A549 (cell line): ENCODE measurements around the gene ARHGAP10. TPM values are rescaled to one million over a fixed set of nuclear protein-coding genes. Genes with fewer than 3 reads are reported as not detected.

Source experiments
- ATAC-seq, 2 experiments: fragments of 200-7000 bp in 1 of 2; fragments of >200 bp in 1 of 2; cut with Nextera tagmentation in 1 of 2; cut with Tn5 transposase in 1 of 2; 3 replicates each; pipeline versions ENCODE4 v1.8.0 to v1.9.1; 2018 to 2020; ENCODE audit warnings: mild to moderate bottlenecking in 1 of 2, moderate library complexity in 1 of 2
- CTCF ChIA-PET: fragments of 300-600 bp; sonication (Branson Sonifier 250); formaldehyde crosslinking; extraction: SDS; loops from one replicate; lab custom pipeline; 2021; ENCODE audit warnings: antibody characterized with exemption, inconsistent platforms; lab: Yijun Ruan, JAX
- POLR2A ChIA-PET: fragments of 350-600 bp; formaldehyde crosslinking; extraction: SDS; loops from one replicate; lab custom pipeline; 2021; ENCODE audit warnings: antibody characterized with exemption, inconsistent platforms; lab: Yijun Ruan, JAX
- DNase-seq, 2 experiments: peaks; one replicate each; pipeline versions ENCODE4 v3.0.0 to v3.0.0-alpha.2; 2011 to 2016; ENCODE audit warnings: low read depth in 1 of 2, low spot score in 1 of 2
- FAIRE-seq: peaks from 2 replicates; lab custom pipeline; 2011; peaks lifted over from hg19 to GRCh38; lab: Jason Lieb, UNC
- H3K27ac ChIP-seq, 2 experiments: fragments of >200 bp; sonication (Bioruptor Twin); formaldehyde crosslinking; 3 replicates each; pipeline ENCODE4 v1.5.1; 2016 to 2017
- H3K4me1 ChIP-seq: fragments of >200 bp; sonication (Bioruptor Twin); formaldehyde crosslinking; 3 replicates; pipeline ENCODE4 v1.6.1; 2016
- H3K4me2 ChIP-seq: fragments of >200 bp; sonication (Bioruptor Twin); formaldehyde crosslinking; 3 replicates; pipeline ENCODE4 v1.6.1; 2016
- H3K4me3 ChIP-seq: fragments of >200 bp; sonication (Bioruptor Twin); formaldehyde crosslinking; 3 replicates; pipeline ENCODE4 v1.5.1; 2016
- H3K9me3 ChIP-seq: fragments of >200 bp; sonication (Bioruptor Twin); formaldehyde crosslinking; 3 replicates; pipeline ENCODE4 v1.6.1; 2016
- CEBPB ChIP-seq, 2 experiments: fragments of >200 bp in 1 of 2; sonication (Bioruptor Twin) in 1 of 2; formaldehyde crosslinking in 1 of 2; IDR thresholded peaks; 2 replicates each; pipeline ENCODE4 v1.6.1; 2012 to 2016
- CHD2 ChIP-seq: fragments of 150-350 bp; IDR thresholded peaks from 2 replicates; pipeline ENCODE4 v1.6.1; 2014; ENCODE audit warnings: low read length; ENCODE audit not compliant: partially characterized antibody
- CHD4 ChIP-seq: fragments of 200-600 bp; sonication (generic); IDR thresholded peaks from 2 replicates; pipeline ENCODE4 v1.6.1; 2016; ENCODE audit warnings: antibody characterized with exemption, mild to moderate bottlenecking, borderline replicate concordance
- EHF ChIP-seq: fragments of 250-450 bp; sonication (Bioruptor Pico); IDR thresholded peaks from 2 replicates; pipeline ENCODE4 v1.5.0; 2020; ENCODE audit warnings: mild to moderate bottlenecking
- EP300 ChIP-seq, 2 experiments: fragments of >200 bp; sonication (Bioruptor Twin); formaldehyde crosslinking; IDR thresholded peaks; 2 replicates in 1 of 2; 3 replicates in 1 of 2; pipeline ENCODE4 v1.6.1; 2016 to 2017
- FOSB ChIP-seq: fragments of 250-450 bp; sonication (Bioruptor Pico); IDR thresholded peaks from 2 replicates; pipeline ENCODE4 v1.5.0; 2020; ENCODE audit warnings: mild to moderate bottlenecking, moderate library complexity
- FOSL2 ChIP-seq, 2 experiments: fragments of 450-650 bp in 1 of 2; fragments of >200 bp in 1 of 2; sonication (Bioruptor Twin) in 1 of 2; formaldehyde crosslinking; IDR thresholded peaks; 2 replicates each; pipeline versions ENCODE4 v1.5.0 to v1.6.1; 2016 to 2020; ENCODE audit warnings: mild to moderate bottlenecking in 1 of 2, moderate library complexity in 1 of 2
- FOXS1 ChIP-seq: fragments of 250-450 bp; sonication (Bioruptor Pico); IDR thresholded peaks from 2 replicates; pipeline ENCODE4 v1.5.0; 2020; ENCODE audit warnings: mild to moderate bottlenecking, moderate library complexity
- HDAC2 ChIP-seq: fragments of 200-600 bp; sonication (generic); IDR thresholded peaks from 2 replicates; pipeline ENCODE4 v1.6.1; 2016
- HEYL ChIP-seq: fragments of 250-450 bp; sonication (Bioruptor Pico); IDR thresholded peaks from 2 replicates; pipeline ENCODE4 v1.8.0; 2021; ENCODE audit warnings: mild to moderate bottlenecking, moderate library complexity
- HOXA7 ChIP-seq: fragments of 250-450 bp; sonication (Bioruptor Pico); IDR thresholded peaks from 2 replicates; pipeline ENCODE4 v1.5.0; 2020; ENCODE audit warnings: mild to moderate bottlenecking, moderate library complexity
- HOXB5 ChIP-seq: fragments of 250-450 bp; sonication (Bioruptor Pico); IDR thresholded peaks from 2 replicates; pipeline ENCODE4 v1.5.0; 2020; ENCODE audit warnings: mild to moderate bottlenecking, moderate library complexity
- JUNB ChIP-seq: fragments of >200 bp; sonication (Bioruptor Twin); formaldehyde crosslinking; IDR thresholded peaks from 2 replicates; pipeline ENCODE4 v1.6.1; 2016
- KDM1A ChIP-seq: fragments of 200-600 bp; sonication (generic); IDR thresholded peaks from 2 replicates; pipeline ENCODE4 v1.6.1; 2016; ENCODE audit warnings: low read depth, mild to moderate bottlenecking
- MYC ChIP-seq: IDR thresholded peaks from 2 replicates; pipeline ENCODE4 v1.6.1; 2012; ENCODE audit warnings: mild to moderate bottlenecking, inconsistent platforms, low read length, improper control_type of control experiment, borderline replicate concordance
- NFE2L2 ChIP-seq: fragments of 150-350 bp; conservative IDR thresholded peaks from 2 replicates; pipeline ENCODE4 v1.6.1; 2014; ENCODE audit warnings: low read length
- NPAS2 ChIP-seq: fragments of 250-450 bp; sonication (Bioruptor Pico); IDR thresholded peaks from 2 replicates; pipeline ENCODE4 v1.8.0; 2022; ENCODE audit warnings: mild to moderate bottlenecking, moderate library complexity, borderline replicate concordance
- NR3C1 ChIP-seq: fragments of >200 bp; sonication (Bioruptor Twin); formaldehyde crosslinking; IDR thresholded peaks from 3 replicates; pipeline ENCODE4 v1.6.1; 2017
- PHF8 ChIP-seq: fragments of 200-600 bp; sonication (generic); IDR thresholded peaks from 2 replicates; pipeline ENCODE4 v1.6.1; 2016; ENCODE audit warnings: low read depth, mild to moderate bottlenecking, antibody characterized with exemption, moderate library complexity, borderline replicate concordance
- POLR2A ChIP-seq: IDR thresholded peaks from 2 replicates; pipeline ENCODE4 v1.6.1; 2012; ENCODE audit warnings: mild to moderate bottlenecking, low read length
- POLR2AphosphoS2 ChIP-seq: conservative IDR thresholded peaks from 2 replicates; pipeline ENCODE4 v1.6.1; 2012; ENCODE audit warnings: low read length, improper control_type of control experiment, inconsistent platforms
- RARB ChIP-seq: fragments of 250-450 bp; sonication (Bioruptor Pico); IDR thresholded peaks from 2 replicates; pipeline ENCODE4 v1.8.0; 2021; ENCODE audit warnings: mild to moderate bottlenecking, moderate library complexity
- RCOR1 ChIP-seq: fragments of 150-350 bp; IDR thresholded peaks from 2 replicates; pipeline ENCODE4 v1.6.1; 2014; ENCODE audit warnings: antibody characterized with exemption, low read length, low read depth
- RFX5 ChIP-seq: fragments of 450-650 bp; IDR thresholded peaks from 2 replicates; pipeline ENCODE4 v1.7.1; 2014; ENCODE audit warnings: antibody characterized with exemption, mild to moderate bottlenecking, moderate library complexity
- RNF2 ChIP-seq: fragments of 200-600 bp; sonication (generic); IDR thresholded peaks from 2 replicates; pipeline ENCODE4 v1.6.1; 2016; ENCODE audit warnings: low read depth, mild to moderate bottlenecking, antibody characterized with exemption, moderate library complexity, borderline replicate concordance
- SMC3 ChIP-seq: fragments of >200 bp; sonication (Bioruptor Twin); formaldehyde crosslinking; IDR thresholded peaks from 3 replicates; pipeline ENCODE4 v1.6.1; 2018; ENCODE audit warnings: inconsistent platforms
- ZFP36 ChIP-seq: fragments of 450-650 bp; IDR thresholded peaks from 2 replicates; pipeline ENCODE4 v1.6.1; 2014; ENCODE audit warnings: borderline replicate concordance; ENCODE audit not compliant: partially characterized antibody
- ZNF302 ChIP-seq: fragments of 250-450 bp; sonication (Bioruptor Pico); IDR thresholded peaks from 2 replicates; pipeline ENCODE4 v1.9.0; 2021; ENCODE audit warnings: inconsistent platforms, mild to moderate bottlenecking, moderate library complexity
- WGBS: methylation state at CpG from one replicate; pipeline ENCODE4 v1.1.6; 2017; ENCODE audit errors: missing lambda C conversion rate; 5-methylcytosine and 5-hydroxymethylcytosine counted together
- polyA plus RNA-seq, 4 experiments: library from polyadenylated mRNA; depleted of rRNA in 3 of 4; stranded (reverse); fragments of >200 nt; fragmentation: RNase III in 1 of 4; extraction: RNeasy Plus Mini Kit Qiagen cat#74134 plus additional on column Dnase treatment in 1 of 4; gene quantifications; 2 replicates in 3 of 4; 3 replicates in 1 of 4; pipeline ENCODE4 v1.2.3, GENCODE V29; 2011 to 2017
- TF ChIP-seq, protein P1 (sequence below): fragments of 250-450 bp; sonication (Bioruptor Pico); IDR thresholded peaks from 2 replicates; pipeline ENCODE4 v1.5.0; 2020; ENCODE audit warnings: low read depth, mild to moderate bottlenecking, moderate library complexity
- TF ChIP-seq, protein P2 (sequence below): fragments of 150-350 bp; IDR thresholded peaks from 2 replicates; pipeline ENCODE4 v1.6.1; 2014; ENCODE audit warnings: low read depth, mild to moderate bottlenecking, low read length
- TF ChIP-seq, protein P3 (sequence below): fragments of >200 bp; sonication (Bioruptor Twin); formaldehyde crosslinking; IDR thresholded peaks from 2 replicates; pipeline ENCODE4 v1.6.1; 2016
- TF ChIP-seq, protein P4 (sequence below): IDR thresholded peaks from 2 replicates; pipeline ENCODE4 v1.6.1; 2012; ENCODE audit warnings: low read depth, borderline replicate concordance
- TF ChIP-seq, protein P5 (sequence below): fragments of 450-650 bp; IDR thresholded peaks from 2 replicates; pipeline ENCODE4 v1.6.1; 2014; ENCODE audit warnings: antibody characterized with exemption

Gene ARHGAP10
- polyA plus RNA-seq, 2 of the 4 experiments (the other 2 are of a cell fraction) = 7.0 to 7.2 TPM

DNA sequence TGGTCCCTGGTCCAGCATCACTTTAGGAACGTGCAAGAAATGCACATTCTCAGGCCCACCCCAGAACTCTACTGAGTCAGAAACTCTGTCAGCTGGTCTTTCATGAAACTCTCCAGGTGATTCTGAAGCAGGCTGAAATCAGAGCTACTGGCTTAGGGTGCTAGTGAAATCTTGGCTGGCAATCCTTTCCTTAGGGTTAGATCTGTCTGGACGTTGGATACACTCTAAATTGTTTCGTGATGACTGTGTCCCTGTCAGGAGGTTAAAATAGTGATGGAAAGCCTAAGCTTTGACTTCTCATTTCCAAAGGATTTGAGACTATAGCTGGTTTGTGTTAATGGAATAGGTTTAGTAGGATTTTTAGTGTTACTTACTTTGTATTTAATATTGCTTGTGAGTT, 99.1 kb downstream of the ARHGAP10 start:
- POLR2A ChIA-PET = no interaction called here
- 55% methylated on average over 3 of the region's 3 CpGs for WGBS
- TF ChIP-seq, protein P1, sequence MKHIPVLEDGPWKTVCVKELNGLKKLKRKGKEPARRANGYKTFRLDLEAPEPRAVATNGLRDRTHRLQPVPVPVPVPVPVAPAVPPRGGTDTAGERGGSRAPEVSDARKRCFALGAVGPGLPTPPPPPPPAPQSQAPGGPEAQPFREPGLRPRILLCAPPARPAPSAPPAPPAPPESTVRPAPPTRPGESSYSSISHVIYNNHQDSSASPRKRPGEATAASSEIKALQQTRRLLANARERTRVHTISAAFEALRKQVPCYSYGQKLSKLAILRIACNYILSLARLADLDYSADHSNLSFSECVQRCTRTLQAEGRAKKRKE (CRISPR knock-in tag) = no peak
- TF ChIP-seq KDM1A = no peak
- no peak for TF ChIP-seq NFE2L2
- no peak for TF ChIP-seq NR3C1
- TF ChIP-seq NPAS2 (CRISPR knock-in tag) = no peak
- no peak for TF ChIP-seq HOXB5 (CRISPR knock-in tag)
- no peak for TF ChIP-seq POLR2A
- no peak for TF ChIP-seq EHF
- no peak for TF ChIP-seq RFX5
- TF ChIP-seq, protein P2, sequence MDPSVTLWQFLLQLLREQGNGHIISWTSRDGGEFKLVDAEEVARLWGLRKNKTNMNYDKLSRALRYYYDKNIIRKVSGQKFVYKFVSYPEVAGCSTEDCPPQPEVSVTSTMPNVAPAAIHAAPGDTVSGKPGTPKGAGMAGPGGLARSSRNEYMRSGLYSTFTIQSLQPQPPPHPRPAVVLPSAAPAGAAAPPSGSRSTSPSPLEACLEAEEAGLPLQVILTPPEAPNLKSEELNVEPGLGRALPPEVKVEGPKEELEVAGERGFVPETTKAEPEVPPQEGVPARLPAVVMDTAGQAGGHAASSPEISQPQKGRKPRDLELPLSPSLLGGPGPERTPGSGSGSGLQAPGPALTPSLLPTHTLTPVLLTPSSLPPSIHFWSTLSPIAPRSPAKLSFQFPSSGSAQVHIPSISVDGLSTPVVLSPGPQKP = no peak
- TF ChIP-seq RARB (CRISPR knock-in tag) = no peak
- no peak for TF ChIP-seq EP300 (IDR thresholded peaks at IDR 0.05)
- TF ChIP-seq HOXA7 (CRISPR knock-in tag) = no peak
- TF ChIP-seq FOXS1 (CRISPR knock-in tag) = no peak
- TF ChIP-seq, all 56 proteins: peak for 0
- DNase-seq (peak in 1 of 2 experiments; percentile 18), FAIRE-seq (no peak), ATAC-seq (peak; percentile 33 to 68; a peak in 3 of 6 replicates)
- peak overlapping the region; percentile 80 to 81 for H3K27ac ChIP-seq
- peak overlapping the region; percentile 77 for H3K4me2 ChIP-seq
- CTCF ChIA-PET = interaction anchor here (1.5 to 2.2 kb wide), 2 partner anchors 11 to 36 kb away, joined by 3 to 11 read pairs; no protein-coding TSS in a partner anchor
- H3K4me3 ChIP-seq = no peak overlapping the region
- peaks cover 28% of the 10 kb centered on the region for H3K4me1 ChIP-seq
- no peaks in the 10 kb centered on the region for H3K9me3 ChIP-seq

DNA sequence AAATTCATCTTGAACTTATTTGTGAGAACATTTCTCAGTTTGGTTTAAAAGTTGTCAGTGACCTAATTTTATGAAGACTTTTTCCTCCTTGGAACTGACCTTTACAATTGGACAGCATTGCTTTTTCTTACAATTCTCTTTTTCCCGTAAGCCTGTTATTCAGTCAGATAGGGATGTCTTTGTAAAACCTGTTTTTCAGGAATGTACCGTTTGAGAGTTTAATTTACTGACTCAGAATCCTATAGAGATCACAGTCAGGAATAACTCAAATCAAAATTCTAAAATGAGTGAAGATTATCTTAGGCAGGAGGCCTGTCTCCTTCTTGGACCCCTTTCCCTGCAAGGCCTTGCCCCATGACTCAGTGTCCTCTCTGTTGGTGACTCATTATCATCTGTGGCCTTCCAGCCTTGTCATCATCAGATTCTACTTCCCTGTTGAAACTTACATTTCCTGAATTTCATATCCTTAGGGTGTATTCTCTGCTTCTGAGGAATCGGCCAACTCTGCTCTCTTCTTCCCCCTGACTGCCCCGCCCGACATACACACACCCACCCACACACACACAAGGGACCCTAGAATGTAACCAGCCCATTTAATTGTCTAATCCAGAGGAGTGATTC, 99.8 kb downstream of the ARHGAP10 start:
- ChIA-PET CTCF (interaction anchor here (1.1 to 2.2 kb wide), 3 partner anchors 8 to 35 kb away, joined by 3 to 11 read pairs (median 9); no protein-coding TSS in a partner anchor), POLR2A (no interaction called here)
- peaks cover 28% of the 10 kb centered on the region for H3K4me1 ChIP-seq
- ATAC-seq (peak; percentile 90), DNase-seq (peak; percentile 71 to 75), FAIRE-seq (no peak)
- H3K4me3 ChIP-seq = no peak overlapping the region
- H3K27ac ChIP-seq = peak overlapping the region; percentile 80 to 81
- no peaks in the 10 kb centered on the region for H3K9me3 ChIP-seq
- TF ChIP-seq POLR2AphosphoS2 (no peak), FOSB (CRISPR knock-in tag) (no peak), JUNB (peak; percentile 65), HOXA7 (CRISPR knock-in tag) (no peak), CEBPB (IDR thresholded peaks at IDR 0.05) (no peak), FOSL2 (IDR thresholded peaks at IDR 0.05) (peak; percentile 79), FOSL2 (CRISPR knock-in tag; IDR thresholded peaks at IDR 0.05) (peak; percentile 95)
- WGBS = 10% methylated on average over 5 of the region's 5 CpGs
- peak overlapping the region; percentile 77 for H3K4me2 ChIP-seq

DNA sequence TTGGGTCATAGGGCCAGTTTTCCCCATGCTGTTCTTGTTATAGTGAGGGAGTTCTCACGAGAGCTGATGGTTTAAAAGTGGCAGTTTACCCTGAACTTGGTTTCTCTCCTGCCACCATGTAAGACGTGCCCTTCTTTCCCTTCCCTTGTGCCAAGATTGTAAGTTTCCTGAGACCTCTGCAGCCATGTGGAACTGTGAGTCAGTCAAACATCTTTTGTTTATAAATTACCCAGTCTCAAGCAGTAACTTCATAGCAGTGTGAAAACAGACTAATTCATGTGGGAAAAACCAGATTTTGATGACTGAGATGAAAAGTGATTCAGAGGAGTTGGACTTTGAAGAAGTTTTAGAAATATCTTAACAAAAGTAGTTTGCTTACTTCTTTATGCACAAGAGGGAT, 101.4 kb downstream of the ARHGAP10 start:
- FAIRE-seq = no peak
- no peak overlapping the region for H3K4me3 ChIP-seq
- H3K9me3 ChIP-seq = no peaks in the 10 kb centered on the region
- ATAC-seq = no peak
- peak overlapping the region; percentile 80 to 81; a peak in 3 of 6 replicates for H3K27ac ChIP-seq
- ChIA-PET POLR2A (no interaction called here), CTCF (interaction anchor here (1.2 to 2.0 kb wide), 2 partner anchors 8 to 33 kb away, joined by 3 to 9 read pairs; no protein-coding TSS in a partner anchor)
- no peak for DNase-seq
- no peak overlapping the region for H3K4me2 ChIP-seq
- 94% methylated on average over 2 of the region's 2 CpGs for WGBS
- peaks cover 28% of the 10 kb centered on the region for H3K4me1 ChIP-seq
- TF ChIP-seq EHF (no peak), FOSL2 (IDR thresholded peaks at IDR 0.05) (no peak), FOSL2 (CRISPR knock-in tag; IDR thresholded peaks at IDR 0.05) (no peak), SMC3 (no peak), CHD2 (no peak), RNF2 (no peak), PHF8 (no peak), MYC (no peak), HDAC2 (no peak), RCOR1 (no peak), ZFP36 (no peak), ZNF302 (CRISPR knock-in tag) (no peak), CHD4 (no peak), HEYL (CRISPR knock-in tag) (no peak)
- TF ChIP-seq, protein P3, sequence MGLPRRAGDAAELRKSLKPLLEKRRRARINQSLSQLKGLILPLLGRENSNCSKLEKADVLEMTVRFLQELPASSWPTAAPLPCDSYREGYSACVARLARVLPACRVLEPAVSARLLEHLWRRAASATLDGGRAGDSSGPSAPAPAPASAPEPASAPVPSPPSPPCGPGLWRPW = no peak
- TF ChIP-seq, protein P4, sequence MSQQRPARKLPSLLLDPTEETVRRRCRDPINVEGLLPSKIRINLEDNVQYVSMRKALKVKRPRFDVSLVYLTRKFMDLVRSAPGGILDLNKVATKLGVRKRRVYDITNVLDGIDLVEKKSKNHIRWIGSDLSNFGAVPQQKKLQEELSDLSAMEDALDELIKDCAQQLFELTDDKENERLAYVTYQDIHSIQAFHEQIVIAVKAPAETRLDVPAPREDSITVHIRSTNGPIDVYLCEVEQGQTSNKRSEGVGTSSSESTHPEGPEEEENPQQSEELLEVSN = no peak
- TF ChIP-seq, protein P5, sequence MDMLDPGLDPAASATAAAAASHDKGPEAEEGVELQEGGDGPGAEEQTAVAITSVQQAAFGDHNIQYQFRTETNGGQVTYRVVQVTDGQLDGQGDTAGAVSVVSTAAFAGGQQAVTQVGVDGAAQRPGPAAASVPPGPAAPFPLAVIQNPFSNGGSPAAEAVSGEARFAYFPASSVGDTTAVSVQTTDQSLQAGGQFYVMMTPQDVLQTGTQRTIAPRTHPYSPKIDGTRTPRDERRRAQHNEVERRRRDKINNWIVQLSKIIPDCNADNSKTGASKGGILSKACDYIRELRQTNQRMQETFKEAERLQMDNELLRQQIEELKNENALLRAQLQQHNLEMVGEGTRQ = no peak
